K562 (cell line): ENCODE data around the gene ILF3. TPM values are rescaled to one million over a fixed set of nuclear protein-coding genes. Genes with fewer than 3 reads are reported as not detected.

Experiments used
- CBX8 ChIP-seq: fragments of 200-600 bp; sonication (generic); IDR thresholded peaks from 2 replicates; pipeline ENCODE4 v1.6.1; 2012; ENCODE audit warnings: borderline replicate concordance, mixed run types, low read depth, mild to moderate bottlenecking, moderate library complexity, mixed read lengths, low read length, control low read depth, inconsistent platforms; ENCODE audit not compliant: poor library complexity, severe bottlenecking; ENCODE audit errors: extremely low read depth
- ELF1 ChIP-seq: fragments of 200-800 bp; sonication (Bioruptor generic); IDR thresholded peaks from 2 replicates; pipeline ENCODE4 v1.6.1; 2016; ENCODE audit warnings: missing genetic modification characterization, missing compliant biosample characterization
- ETV1 ChIP-seq: fragments of 450-650 bp; conservative IDR thresholded peaks from 2 replicates; pipeline ENCODE4 v1.6.1; 2016; ENCODE audit warnings: missing genetic modification characterization, control low read depth, low read depth, missing compliant biosample characterization
- GTF2A2 ChIP-seq: IDR thresholded peaks from 2 replicates; pipeline ENCODE4 v1.6.1; 2016; ENCODE audit warnings: mild to moderate bottlenecking, missing genetic modification characterization, missing compliant biosample characterization
- KAT8 ChIP-seq: fragments of 450-650 bp; IDR thresholded peaks from 2 replicates; pipeline ENCODE4 v1.6.1; 2016; ENCODE audit warnings: low read depth, mild to moderate bottlenecking
- MECOM ChIP-seq: fragments of 250-450 bp; sonication (Bioruptor Pico); IDR thresholded peaks from 2 replicates; pipeline ENCODE4 v1.8.0; 2022; ENCODE audit warnings: inconsistent platforms
- NFYB ChIP-seq: IDR thresholded peaks from 2 replicates; pipeline ENCODE4 v1.6.1; 2011; ENCODE audit warnings: mild to moderate bottlenecking, moderate library complexity; ENCODE audit not compliant: insufficient read length; ENCODE audit errors: extremely low read depth
- RHOXF2B ChIP-seq: fragments of 250-450 bp; sonication (Bioruptor Pico); conservative IDR thresholded peaks from 2 replicates; pipeline ENCODE4 v1.5.1; 2021
- SAP30 ChIP-seq: fragments of 200-600 bp; sonication (generic); IDR thresholded peaks from 2 replicates; pipeline ENCODE4 v1.6.1; 2012; ENCODE audit warnings: borderline replicate concordance, low read depth, mild to moderate bottlenecking, moderate library complexity, low read length, control low read depth, inconsistent platforms; ENCODE audit not compliant: insufficient read depth, poor library complexity, severe bottlenecking
- SPI1 ChIP-seq: IDR thresholded peaks from 2 replicates; pipeline ENCODE4 v1.6.1; 2011; ENCODE audit warnings: low read depth, low read length, control low read depth, borderline replicate concordance
- WHSC1 ChIP-seq: IDR thresholded peaks from one replicate; pipeline ENCODE4 v1.6.1; 2012; ENCODE audit warnings: low read length, control low read depth, inconsistent platforms
- ZNF764 ChIP-seq: fragments of 250-450 bp; sonication (Bioruptor Pico); IDR thresholded peaks from 2 replicates; pipeline ENCODE4 v1.4.0; 2020; ENCODE audit warnings: low read depth, mild to moderate bottlenecking, moderate library complexity
- polyA plus RNA-seq, 8 experiments: library from polyadenylated mRNA; depleted of rRNA in 4 of 8; stranded (reverse) in 5 of 8; unstranded in 3 of 8; fragments of >200 nt; fragmentation: Nextera tagmentation in 2 of 8; fragmentation: Illumina TruSeq in 1 of 8; extraction: Ambion mirVana in 2 of 8; extraction: Trizol in 1 of 8; gene quantifications; 2 replicates each; pipeline versions ENCODE4 v1.2.1 to v1.2.3, GENCODE V29; 2011 to 2014; ENCODE audit warnings: inconsistent platforms in 1 of 8, missing spikeins in 1 of 8
- total RNA-seq, 7 experiments: library from RNA; depleted of rRNA in 6 of 7; stranded (reverse); fragments of >200 nt in 6 of 7; fragmentation: Illumina TruSeq in 2 of 7; extraction: Trizol in 2 of 7; gene quantifications; 2 replicates each; pipeline versions ENCODE4 v1.2.1 to v1.2.3, GENCODE V29; 2011 to 2021; ENCODE audit warnings: low replicate concordance in 1 of 7
- TF ChIP-seq, protein P1 (sequence below): sonication (generic); formaldehyde crosslinking; IDR thresholded peaks from 2 replicates; pipeline ENCODE4 v1.8.0; 2022; ENCODE audit warnings: missing genetic modification reagents, mild to moderate bottlenecking, moderate library complexity, borderline replicate concordance
- TF ChIP-seq, protein P2 (sequence below): sonication (generic); formaldehyde crosslinking; IDR thresholded peaks from 2 replicates; pipeline ENCODE4 v1.8.0; 2022; ENCODE audit warnings: mild to moderate bottlenecking, missing genetic modification reagents, borderline replicate concordance
- TF ChIP-seq, protein P3 (sequence below): conservative IDR thresholded peaks from 2 replicates; pipeline ENCODE4 v1.6.1; 2011; ENCODE audit warnings: low read depth, mild to moderate bottlenecking, low read length; ENCODE audit not compliant: control insufficient read depth
- TF ChIP-seq, protein P4 (sequence below): fragments of 450-650 bp; IDR thresholded peaks from 2 replicates; pipeline ENCODE4 v1.6.1; 2016
- TF ChIP-seq, protein P5 (sequence below): fragments of 250-450 bp; sonication (Bioruptor Pico); IDR thresholded peaks from 2 replicates; pipeline ENCODE4 v1.4.0; 2020; ENCODE audit warnings: mild to moderate bottlenecking, moderate library complexity, borderline replicate concordance

The ILF3 gene
- total and polyA plus RNA-seq, 9 of the 15 experiments (the other 6 are each of a cell fraction or from before 2014, with no cell fraction given): 26.0 to 453 (median 175) TPM

DNA sequence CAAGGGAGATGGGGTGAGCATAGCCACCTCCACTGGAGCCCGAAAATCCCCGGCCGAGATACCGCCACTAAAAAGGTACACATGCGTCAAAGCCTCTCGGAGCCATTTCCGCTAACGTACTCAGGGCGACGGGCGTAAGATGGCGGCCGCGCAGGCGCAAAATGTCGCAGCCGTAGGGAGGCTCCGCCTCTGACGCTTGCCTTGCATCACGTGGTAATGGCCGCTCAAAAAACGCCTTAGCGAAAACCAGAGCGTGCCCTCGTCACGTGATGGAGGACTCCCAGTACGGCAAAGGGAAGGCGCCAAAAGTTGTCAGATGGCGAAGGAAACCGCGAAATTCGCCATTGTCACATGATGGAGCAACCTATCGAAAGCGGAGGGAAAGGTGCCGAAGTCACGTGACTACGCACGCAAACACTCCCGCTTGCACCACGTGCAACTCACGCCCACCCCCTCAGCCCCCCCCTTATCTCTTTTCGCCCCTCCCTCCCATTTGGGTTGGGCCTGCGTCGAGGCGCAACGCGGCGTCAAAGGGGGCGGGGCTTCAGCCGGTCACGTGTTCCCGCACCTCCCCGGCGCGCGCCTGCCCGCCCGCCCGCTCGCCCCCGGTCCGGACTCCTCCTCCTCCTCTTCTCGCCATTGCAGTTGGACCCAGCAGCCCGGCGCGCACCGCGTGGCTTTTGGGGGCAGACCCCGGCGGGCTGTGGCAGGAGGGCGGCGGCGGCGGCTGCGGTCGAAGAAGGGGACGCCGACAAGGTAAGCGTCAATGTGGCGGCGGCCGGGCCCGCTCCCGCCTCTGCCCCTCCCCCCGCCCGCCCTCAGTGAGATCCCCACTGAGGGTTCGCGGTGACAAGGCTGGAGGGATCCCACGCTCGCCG lies at the start of gene ILF3 (continued):
- no peak for TF ChIP-seq GTF2A2 (tag)
- TF ChIP-seq CBX8: no peak
- TF ChIP-seq, protein P1, sequence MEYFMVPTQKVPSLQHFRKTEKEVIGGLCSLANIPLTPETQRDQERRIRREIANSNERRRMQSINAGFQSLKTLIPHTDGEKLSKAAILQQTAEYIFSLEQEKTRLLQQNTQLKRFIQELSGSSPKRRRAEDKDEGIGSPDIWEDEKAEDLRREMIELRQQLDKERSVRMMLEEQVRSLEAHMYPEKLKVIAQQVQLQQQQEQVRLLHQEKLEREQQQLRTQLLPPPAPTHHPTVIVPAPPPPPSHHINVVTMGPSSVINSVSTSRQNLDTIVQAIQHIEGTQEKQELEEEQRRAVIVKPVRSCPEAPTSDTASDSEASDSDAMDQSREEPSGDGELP (CRISPR knock-in tag): peak; percentile 93
- TF ChIP-seq, protein P2, sequence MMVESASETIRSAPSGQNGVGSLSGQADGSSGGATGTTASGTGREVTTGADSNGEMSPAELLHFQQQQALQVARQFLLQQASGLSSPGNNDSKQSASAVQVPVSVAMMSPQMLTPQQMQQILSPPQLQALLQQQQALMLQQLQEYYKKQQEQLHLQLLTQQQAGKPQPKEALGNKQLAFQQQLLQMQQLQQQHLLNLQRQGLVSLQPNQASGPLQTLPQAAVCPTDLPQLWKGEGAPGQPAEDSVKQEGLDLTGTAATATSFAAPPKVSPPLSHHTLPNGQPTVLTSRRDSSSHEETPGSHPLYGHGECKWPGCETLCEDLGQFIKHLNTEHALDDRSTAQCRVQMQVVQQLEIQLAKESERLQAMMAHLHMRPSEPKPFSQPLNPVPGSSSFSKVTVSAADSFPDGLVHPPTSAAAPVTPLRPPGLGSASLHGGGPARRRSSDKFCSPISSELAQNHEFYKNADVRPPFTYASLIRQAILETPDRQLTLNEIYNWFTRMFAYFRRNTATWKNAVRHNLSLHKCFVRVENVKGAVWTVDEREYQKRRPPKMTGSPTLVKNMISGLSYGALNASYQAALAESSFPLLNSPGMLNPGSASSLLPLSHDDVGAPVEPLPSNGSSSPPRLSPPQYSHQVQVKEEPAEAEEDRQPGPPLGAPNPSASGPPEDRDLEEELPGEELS (CRISPR knock-in tag): peak; percentile 84; the same call in 1 of the 2 replicates
- TF ChIP-seq, protein P3, sequence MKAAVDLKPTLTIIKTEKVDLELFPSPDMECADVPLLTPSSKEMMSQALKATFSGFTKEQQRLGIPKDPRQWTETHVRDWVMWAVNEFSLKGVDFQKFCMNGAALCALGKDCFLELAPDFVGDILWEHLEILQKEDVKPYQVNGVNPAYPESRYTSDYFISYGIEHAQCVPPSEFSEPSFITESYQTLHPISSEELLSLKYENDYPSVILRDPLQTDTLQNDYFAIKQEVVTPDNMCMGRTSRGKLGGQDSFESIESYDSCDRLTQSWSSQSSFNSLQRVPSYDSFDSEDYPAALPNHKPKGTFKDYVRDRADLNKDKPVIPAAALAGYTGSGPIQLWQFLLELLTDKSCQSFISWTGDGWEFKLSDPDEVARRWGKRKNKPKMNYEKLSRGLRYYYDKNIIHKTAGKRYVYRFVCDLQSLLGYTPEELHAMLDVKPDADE: peak; percentile 90
- TF ChIP-seq WHSC1: no peak
- peak; percentile 87 for TF ChIP-seq SAP30
- TF ChIP-seq, protein P4, sequence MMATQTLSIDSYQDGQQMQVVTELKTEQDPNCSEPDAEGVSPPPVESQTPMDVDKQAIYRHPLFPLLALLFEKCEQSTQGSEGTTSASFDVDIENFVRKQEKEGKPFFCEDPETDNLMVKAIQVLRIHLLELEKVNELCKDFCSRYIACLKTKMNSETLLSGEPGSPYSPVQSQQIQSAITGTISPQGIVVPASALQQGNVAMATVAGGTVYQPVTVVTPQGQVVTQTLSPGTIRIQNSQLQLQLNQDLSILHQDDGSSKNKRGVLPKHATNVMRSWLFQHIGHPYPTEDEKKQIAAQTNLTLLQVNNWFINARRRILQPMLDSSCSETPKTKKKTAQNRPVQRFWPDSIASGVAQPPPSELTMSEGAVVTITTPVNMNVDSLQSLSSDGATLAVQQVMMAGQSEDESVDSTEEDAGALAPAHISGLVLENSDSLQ: peak; percentile 77
- TF ChIP-seq, protein P5, sequence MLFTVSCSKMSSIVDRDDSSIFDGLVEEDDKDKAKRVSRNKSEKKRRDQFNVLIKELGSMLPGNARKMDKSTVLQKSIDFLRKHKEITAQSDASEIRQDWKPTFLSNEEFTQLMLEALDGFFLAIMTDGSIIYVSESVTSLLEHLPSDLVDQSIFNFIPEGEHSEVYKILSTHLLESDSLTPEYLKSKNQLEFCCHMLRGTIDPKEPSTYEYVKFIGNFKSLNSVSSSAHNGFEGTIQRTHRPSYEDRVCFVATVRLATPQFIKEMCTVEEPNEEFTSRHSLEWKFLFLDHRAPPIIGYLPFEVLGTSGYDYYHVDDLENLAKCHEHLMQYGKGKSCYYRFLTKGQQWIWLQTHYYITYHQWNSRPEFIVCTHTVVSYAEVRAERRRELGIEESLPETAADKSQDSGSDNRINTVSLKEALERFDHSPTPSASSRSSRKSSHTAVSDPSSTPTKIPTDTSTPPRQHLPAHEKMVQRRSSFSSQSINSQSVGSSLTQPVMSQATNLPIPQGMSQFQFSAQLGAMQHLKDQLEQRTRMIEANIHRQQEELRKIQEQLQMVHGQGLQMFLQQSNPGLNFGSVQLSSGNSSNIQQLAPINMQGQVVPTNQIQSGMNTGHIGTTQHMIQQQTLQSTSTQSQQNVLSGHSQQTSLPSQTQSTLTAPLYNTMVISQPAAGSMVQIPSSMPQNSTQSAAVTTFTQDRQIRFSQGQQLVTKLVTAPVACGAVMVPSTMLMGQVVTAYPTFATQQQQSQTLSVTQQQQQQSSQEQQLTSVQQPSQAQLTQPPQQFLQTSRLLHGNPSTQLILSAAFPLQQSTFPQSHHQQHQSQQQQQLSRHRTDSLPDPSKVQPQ (CRISPR knock-in tag): peak; percentile 91
- TF ChIP-seq KAT8: peak; percentile 98
- TF ChIP-seq MECOM: peak; percentile 34; the same call in 1 of the 2 replicates
- TF ChIP-seq ELF1 (tag): peak; percentile 95
- peak; percentile 80 for TF ChIP-seq NFYB
- TF ChIP-seq SPI1: no peak
- 0 out of 2 replicates have a peak, but pooled peaks have one; percentile 27 for TF ChIP-seq RHOXF2B (CRISPR knock-in tag)
- TF ChIP-seq ZNF764 (CRISPR knock-in tag): no peak
- TF ChIP-seq ETV1: no peak; the same call in none of the 2 replicates
